Measurements from ENCODE around the gene UBL4B. TPM values are rescaled to one million over a fixed set of nuclear protein-coding genes. Genes with fewer than 3 reads are reported as not detected.

The UBL4B gene
- total RNA-seq, 1 experiment from 2014 or later = not detected

- WGBS (ENCODE audit: extremely low coverage, insufficient read length, low lambda C conversion rate) = 100% methylated on average over 1 of the region's 7 CpGs
- Histone ChIP-seq H2BK5ac (ENCODE audit: insufficient read length, low read length) (no peak overlapping the region), H3K56ac (ENCODE audit: insufficient read length, low read depth, low read length) (no peak overlapping the region), H2AK5ac (ENCODE audit: insufficient read length, low read length) (no peak overlapping the region), H4K91ac (ENCODE audit: insufficient read length, low read depth, low read length) (no peak overlapping the region), H3K9me3 (ENCODE audit: control insufficient read depth, low read depth, low read length) (no peaks in the 10 kb centered on the region), H3K27me3 (ENCODE audit: insufficient read depth, low read length) (no peaks in the 10 kb centered on the region), H3K4me2 (ENCODE audit: insufficient read depth, insufficient read length, low read length) (no peak overlapping the region), H2BK15ac (ENCODE audit: low read depth, low read length) (no peak overlapping the region), H2AFZ (ENCODE audit: low read length) (no peak overlapping the region), H3K79me1 (ENCODE audit: insufficient read depth, low read depth, low read length, poor library complexity, severe bottlenecking) (no peaks in the 10 kb centered on the region), H3K14ac (ENCODE audit: insufficient read depth, low read length) (no peak overlapping the region), H3K79me2 (ENCODE audit: insufficient read depth, low read length) (no peaks in the 10 kb centered on the region), H4K20me1 (ENCODE audit: control insufficient read depth, insufficient read depth, insufficient read length) (no peaks in the 10 kb centered on the region), H3K23me2 (ENCODE audit: insufficient read length, low read depth, low read length, poor library complexity, severe bottlenecking) (no peaks in the 10 kb centered on the region), H4K8ac (replicated peaks; ENCODE audit: insufficient read length, low read depth, low read length) (no peak overlapping the region), H3K23ac (ENCODE audit: insufficient read length, low read depth, low read length) (no peak overlapping the region), H3T11ph (ENCODE audit: low read length) (no peak overlapping the region), H4K5ac (ENCODE audit: insufficient read length, low read depth, low read length) (no peak overlapping the region), H3K18ac (ENCODE audit: insufficient read length, low read depth, low read length) (no peak overlapping the region), H3K4ac (ENCODE audit: low read depth, low read length) (no peak overlapping the region), H3K9ac (ENCODE audit: extremely low read depth, insufficient read length, low read length) (no peak overlapping the region), H2BK120ac (ENCODE audit: low read depth, low read length, poor library complexity, severe bottlenecking) (no peak overlapping the region), H3K27ac (ENCODE audit: insufficient read length, low read depth, low read length) (no peak overlapping the region), H3K4me1 (ENCODE audit: insufficient read depth, low read length) (no peaks in the 10 kb centered on the region), H2BK12ac (ENCODE audit: insufficient read length, low read depth, low read length) (no peak overlapping the region), H2BK20ac (ENCODE audit: low read depth, low read length, poor library complexity, severe bottlenecking) (no peak overlapping the region)
- Mint-ChIP-seq H3K27ac (no peak overlapping the region), H3K36me3 (ENCODE audit: insufficient read depth in 1 of 3, low read depth in 3 of 3) (no peaks in the 10 kb centered on the region), H3K4me3 (no peak overlapping the region), H3K9me3 (no peaks in the 10 kb centered on the region), H3K27me3 (ENCODE audit: low read depth) (peaks cover 30% of the 10 kb centered on the region), H3K4me1 (no peaks in the 10 kb centered on the region)
- TF ChIP-seq, protein P1, sequence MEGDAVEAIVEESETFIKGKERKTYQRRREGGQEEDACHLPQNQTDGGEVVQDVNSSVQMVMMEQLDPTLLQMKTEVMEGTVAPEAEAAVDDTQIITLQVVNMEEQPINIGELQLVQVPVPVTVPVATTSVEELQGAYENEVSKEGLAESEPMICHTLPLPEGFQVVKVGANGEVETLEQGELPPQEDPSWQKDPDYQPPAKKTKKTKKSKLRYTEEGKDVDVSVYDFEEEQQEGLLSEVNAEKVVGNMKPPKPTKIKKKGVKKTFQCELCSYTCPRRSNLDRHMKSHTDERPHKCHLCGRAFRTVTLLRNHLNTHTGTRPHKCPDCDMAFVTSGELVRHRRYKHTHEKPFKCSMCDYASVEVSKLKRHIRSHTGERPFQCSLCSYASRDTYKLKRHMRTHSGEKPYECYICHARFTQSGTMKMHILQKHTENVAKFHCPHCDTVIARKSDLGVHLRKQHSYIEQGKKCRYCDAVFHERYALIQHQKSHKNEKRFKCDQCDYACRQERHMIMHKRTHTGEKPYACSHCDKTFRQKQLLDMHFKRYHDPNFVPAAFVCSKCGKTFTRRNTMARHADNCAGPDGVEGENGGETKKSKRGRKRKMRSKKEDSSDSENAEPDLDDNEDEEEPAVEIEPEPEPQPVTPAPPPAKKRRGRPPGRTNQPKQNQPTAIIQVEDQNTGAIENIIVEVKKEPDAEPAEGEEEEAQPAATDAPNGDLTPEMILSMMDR (conservative IDR thresholded peaks at IDR 0.05) = no peak
- DNase-seq = no peak
Measured at GRCh38 chr1:110107867-110108469, 4.3 kb upstream of the UBL4B start.
